Neural progenitor cell (in vitro differentiated cells): ENCODE data around the gene GID4.

Experiments used
- EZH2 ChIP-seq: fragments of 200-600 bp; sonication (generic); IDR thresholded peaks from 2 replicates; pipeline ENCODE4 v1.6.1; 2017; ENCODE audit warnings: antibody characterized with exemption, mild to moderate bottlenecking, moderate library complexity
- EZH2phosphoT487 ChIP-seq: fragments of 200-600 bp; sonication (generic); IDR thresholded peaks from 2 replicates; pipeline ENCODE4 v1.6.1; 2017; ENCODE audit warnings: antibody characterized with exemption
- TF ChIP-seq, protein P1 (sequence below): fragments of 200-600 bp; sonication (generic); IDR thresholded peaks from 2 replicates; pipeline ENCODE4 v1.5.1; 2017; ENCODE audit warnings: antibody characterized with exemption, mild to moderate bottlenecking

DNA sequence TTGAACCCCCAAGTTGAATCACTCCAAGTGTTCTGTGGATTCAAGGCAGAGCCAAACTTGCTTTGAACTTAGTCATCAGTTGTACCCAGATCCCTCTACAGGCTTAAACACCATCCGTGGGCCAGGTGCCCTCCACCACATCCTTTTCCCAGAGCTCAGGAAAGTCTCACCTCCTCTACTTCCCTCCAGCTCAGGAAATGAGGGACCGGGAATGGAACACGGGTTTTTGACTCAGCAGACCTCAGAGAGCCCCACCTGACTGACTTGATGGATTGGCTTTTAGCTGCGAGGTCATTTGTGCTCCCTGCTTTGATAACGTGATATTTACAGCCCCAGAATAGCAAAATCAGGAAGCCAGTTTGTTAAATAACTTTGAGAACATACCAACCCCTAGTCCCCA lies 20.1 kb downstream of the GID4 start:
- TF ChIP-seq, protein P1, sequence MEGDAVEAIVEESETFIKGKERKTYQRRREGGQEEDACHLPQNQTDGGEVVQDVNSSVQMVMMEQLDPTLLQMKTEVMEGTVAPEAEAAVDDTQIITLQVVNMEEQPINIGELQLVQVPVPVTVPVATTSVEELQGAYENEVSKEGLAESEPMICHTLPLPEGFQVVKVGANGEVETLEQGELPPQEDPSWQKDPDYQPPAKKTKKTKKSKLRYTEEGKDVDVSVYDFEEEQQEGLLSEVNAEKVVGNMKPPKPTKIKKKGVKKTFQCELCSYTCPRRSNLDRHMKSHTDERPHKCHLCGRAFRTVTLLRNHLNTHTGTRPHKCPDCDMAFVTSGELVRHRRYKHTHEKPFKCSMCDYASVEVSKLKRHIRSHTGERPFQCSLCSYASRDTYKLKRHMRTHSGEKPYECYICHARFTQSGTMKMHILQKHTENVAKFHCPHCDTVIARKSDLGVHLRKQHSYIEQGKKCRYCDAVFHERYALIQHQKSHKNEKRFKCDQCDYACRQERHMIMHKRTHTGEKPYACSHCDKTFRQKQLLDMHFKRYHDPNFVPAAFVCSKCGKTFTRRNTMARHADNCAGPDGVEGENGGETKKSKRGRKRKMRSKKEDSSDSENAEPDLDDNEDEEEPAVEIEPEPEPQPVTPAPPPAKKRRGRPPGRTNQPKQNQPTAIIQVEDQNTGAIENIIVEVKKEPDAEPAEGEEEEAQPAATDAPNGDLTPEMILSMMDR = no peak
- no peak for TF ChIP-seq EZH2
- TF ChIP-seq EZH2phosphoT487 = no peak
